Progenitor cell of endocrine pancreas (in vitro differentiated cells): ENCODE results near the gene METTL3. TPM values are rescaled to one million over a fixed set of nuclear protein-coding genes. Genes with fewer than 3 reads are reported as not detected.

Experiments
- DNase-seq: peaks from one replicate; pipeline ENCODE4 v3.0.0; 2021; ENCODE audit warnings: low spot score; ENCODE audit not compliant: unreplicated experiment
- H3K27ac Mint-ChIP-seq: 2 replicates; pipeline ENCODE4 v1.8.0; 2021; ENCODE audit warnings: mild to moderate bottlenecking, moderate library complexity, mixed read lengths
- H3K27me3 Mint-ChIP-seq: 2 replicates; pipeline ENCODE4 v1.8.0; 2021; ENCODE audit warnings: mixed read lengths
- H3K36me3 Mint-ChIP-seq: 2 replicates; pipeline ENCODE4 v1.8.0; 2022; ENCODE audit warnings: mixed read lengths; ENCODE audit not compliant: insufficient read depth
- H3K4me1 Mint-ChIP-seq: 2 replicates; pipeline ENCODE4 v1.8.0; 2021; ENCODE audit warnings: low read depth, mixed read lengths
- H3K4me3 Mint-ChIP-seq: 2 replicates; pipeline ENCODE4 v1.8.0; 2021; ENCODE audit warnings: low read depth, mild to moderate bottlenecking, moderate library complexity, mixed read lengths
- H3K9me3 Mint-ChIP-seq: 2 replicates; pipeline ENCODE4 v1.8.0; 2021; ENCODE audit warnings: low read depth, mixed read lengths
- total RNA-seq: library from RNA; stranded (reverse); gene quantifications from 2 replicates; pipeline ENCODE4 v1.2.1, GENCODE V29; 2021
- TF ChIP-seq, protein P1 (sequence below): fragments of 200-600 bp; sonication (generic); IDR thresholded peaks from one replicate; pipeline ENCODE4 v1.5.0; 2021; ENCODE audit warnings: antibody characterized with exemption, mild to moderate bottlenecking; ENCODE audit not compliant: unreplicated experiment

METTL3 gene
- total RNA-seq, 1 donor from 2014 or later, result 82.7 TPM

DNA sequence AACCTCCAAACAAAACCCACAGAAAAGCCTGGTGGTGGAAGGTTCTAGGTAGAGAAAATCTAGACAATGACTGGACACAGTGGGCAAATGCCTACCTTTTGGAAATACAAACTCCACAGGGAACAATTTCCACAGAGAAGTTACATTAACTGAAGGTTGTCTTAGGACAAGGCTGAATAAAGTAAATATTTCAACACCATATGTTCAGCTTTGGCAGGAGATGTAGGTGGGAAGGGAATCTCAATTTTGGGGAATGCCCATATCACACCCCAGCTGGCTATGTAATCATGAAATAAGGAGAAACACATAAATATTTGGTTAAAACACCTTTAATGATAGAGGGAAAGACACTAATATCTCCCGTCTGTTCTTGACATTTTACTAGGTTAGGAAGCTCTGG is 9.6 kb upstream of the METTL3 start:
- Mint-ChIP-seq H3K27ac (peak overlapping the region; percentile 63), H3K4me1 (peaks cover 34% of the 10 kb centered on the region), H3K9me3 (no peaks in the 10 kb centered on the region), H3K4me3 (no peak overlapping the region), H3K27me3 (no peaks in the 10 kb centered on the region), H3K36me3 (peaks cover 24% of the 10 kb centered on the region)
- TF ChIP-seq, protein P1, sequence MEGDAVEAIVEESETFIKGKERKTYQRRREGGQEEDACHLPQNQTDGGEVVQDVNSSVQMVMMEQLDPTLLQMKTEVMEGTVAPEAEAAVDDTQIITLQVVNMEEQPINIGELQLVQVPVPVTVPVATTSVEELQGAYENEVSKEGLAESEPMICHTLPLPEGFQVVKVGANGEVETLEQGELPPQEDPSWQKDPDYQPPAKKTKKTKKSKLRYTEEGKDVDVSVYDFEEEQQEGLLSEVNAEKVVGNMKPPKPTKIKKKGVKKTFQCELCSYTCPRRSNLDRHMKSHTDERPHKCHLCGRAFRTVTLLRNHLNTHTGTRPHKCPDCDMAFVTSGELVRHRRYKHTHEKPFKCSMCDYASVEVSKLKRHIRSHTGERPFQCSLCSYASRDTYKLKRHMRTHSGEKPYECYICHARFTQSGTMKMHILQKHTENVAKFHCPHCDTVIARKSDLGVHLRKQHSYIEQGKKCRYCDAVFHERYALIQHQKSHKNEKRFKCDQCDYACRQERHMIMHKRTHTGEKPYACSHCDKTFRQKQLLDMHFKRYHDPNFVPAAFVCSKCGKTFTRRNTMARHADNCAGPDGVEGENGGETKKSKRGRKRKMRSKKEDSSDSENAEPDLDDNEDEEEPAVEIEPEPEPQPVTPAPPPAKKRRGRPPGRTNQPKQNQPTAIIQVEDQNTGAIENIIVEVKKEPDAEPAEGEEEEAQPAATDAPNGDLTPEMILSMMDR, result no peak
- no peak for DNase-seq

DNA sequence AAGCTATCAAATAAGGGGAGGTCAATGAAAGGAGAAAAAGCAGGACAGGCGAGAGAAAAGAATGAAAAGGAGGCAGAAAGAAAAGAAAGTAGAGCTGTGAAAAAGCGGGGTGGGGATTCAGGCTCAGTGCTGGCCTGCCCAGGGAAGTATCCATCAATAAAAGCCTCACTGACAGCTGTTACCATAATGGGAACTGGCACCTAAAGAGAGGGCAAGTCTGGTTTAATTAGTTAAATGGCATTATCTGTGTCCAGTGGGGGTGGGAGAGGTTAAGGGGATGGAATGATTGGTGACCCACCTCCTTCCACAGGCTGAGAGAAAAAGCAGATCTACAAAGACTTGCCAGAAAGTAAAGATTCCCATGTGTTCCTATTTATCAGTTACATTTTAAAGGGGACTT is 7.6 kb upstream of the METTL3 start:
- H3K9me3 Mint-ChIP-seq, result no peaks in the 10 kb centered on the region
- H3K27ac Mint-ChIP-seq, result peak overlapping the region; percentile 30
- H3K4me3 Mint-ChIP-seq, result no peak overlapping the region
- DNase-seq, result no peak
- TF ChIP-seq, protein P1, result no peak
- peaks cover 17% of the 10 kb centered on the region for H3K36me3 Mint-ChIP-seq
- H3K4me1 Mint-ChIP-seq, result peaks cover 34% of the 10 kb centered on the region
- no peaks in the 10 kb centered on the region for H3K27me3 Mint-ChIP-seq

DNA sequence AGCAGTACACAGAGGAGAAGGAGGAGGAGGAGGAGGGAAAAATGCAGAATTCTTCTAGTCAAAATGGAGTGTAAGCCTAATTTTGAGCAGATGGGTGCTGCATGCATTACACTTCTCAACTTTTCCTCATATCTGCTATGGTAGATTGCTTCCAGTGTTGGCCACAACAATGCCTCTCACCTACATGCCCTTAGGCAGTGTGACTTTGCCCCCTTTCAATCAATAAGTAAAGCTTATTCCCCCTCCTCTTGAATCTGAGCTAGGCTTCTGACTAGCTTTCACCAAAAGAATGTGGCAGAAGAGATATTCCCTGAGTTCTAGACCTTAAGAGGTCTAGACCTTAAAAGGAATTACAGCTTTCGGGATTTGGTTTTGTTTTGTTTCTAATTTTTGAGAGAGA is 3.2 kb upstream of the METTL3 start:
- Mint-ChIP-seq H3K36me3 (no peaks in the 10 kb centered on the region), H3K4me1 (peaks cover 30% of the 10 kb centered on the region), H3K27me3 (no peaks in the 10 kb centered on the region), H3K9me3 (no peaks in the 10 kb centered on the region), H3K27ac (peak overlapping the region; percentile 71), H3K4me3 (no peak overlapping the region)
- no peak for DNase-seq
- TF ChIP-seq, protein P1, result no peak

DNA sequence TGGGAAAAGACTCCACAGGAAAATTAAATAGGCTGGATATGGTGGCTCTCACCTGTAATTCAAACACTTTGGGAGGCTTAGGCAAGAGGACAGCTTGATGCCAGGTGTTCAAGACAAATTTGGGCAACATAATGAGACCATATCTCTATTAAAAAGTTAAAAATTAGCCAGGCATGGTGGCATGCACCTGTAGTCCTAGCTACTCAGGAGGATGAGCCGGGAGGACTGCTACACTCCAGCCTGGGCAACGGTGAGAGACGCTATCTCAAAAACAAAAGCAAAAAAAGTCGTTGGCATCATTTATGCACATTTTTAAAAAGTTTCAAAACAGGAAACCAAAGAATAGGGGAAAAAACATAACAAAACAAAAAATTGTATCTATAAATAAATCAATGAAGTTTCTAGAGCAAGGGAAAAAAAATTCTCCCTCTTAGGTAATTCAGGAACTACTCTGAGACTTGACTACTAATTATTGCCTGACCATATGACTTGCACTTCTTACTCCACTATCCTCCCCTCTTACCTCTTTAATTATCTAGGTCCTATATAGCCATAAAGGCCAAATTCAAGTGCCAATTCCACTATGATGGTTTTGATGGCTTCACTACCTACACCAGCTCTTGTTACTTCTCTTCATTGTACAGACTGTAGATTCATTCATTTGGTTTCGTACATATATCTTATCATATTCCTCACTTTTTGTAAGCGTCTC is 1.6 kb downstream of the METTL3 start:
- peaks cover 28% of the 10 kb centered on the region for H3K4me1 Mint-ChIP-seq
- TF ChIP-seq, protein P1, result no peak
- H3K27ac Mint-ChIP-seq, result peak overlapping the region; percentile 98
- H3K9me3 Mint-ChIP-seq, result no peaks in the 10 kb centered on the region
- no peaks in the 10 kb centered on the region for H3K27me3 Mint-ChIP-seq
- H3K4me3 Mint-ChIP-seq, result peak overlapping the region; percentile 98
- peaks cover 10% of the 10 kb centered on the region for H3K36me3 Mint-ChIP-seq
- no peak for DNase-seq

DNA sequence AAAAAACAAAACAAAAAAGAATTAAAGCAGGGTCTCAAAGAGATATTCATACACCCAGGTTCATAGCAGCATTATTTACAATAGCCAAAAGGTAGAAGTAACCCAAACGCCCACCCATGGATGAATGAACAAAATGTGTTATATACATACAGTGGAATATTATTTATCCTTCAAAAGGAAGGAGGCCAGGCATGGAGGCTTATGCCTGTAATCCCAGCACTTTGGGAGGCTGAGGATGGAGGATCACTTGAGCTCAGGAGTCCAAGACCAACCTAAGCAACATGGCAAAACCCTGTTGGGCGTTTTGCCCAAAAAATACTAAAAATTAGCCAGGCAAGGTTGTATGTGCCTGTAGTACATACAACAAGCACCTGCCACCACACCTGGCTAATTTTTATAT is 4.6 kb downstream of the METTL3 start:
- no peak for DNase-seq
- Mint-ChIP-seq H3K4me3 (no peak overlapping the region), H3K27ac (no peak overlapping the region), H3K27me3 (no peaks in the 10 kb centered on the region), H3K4me1 (peaks cover 13% of the 10 kb centered on the region), H3K36me3 (peaks cover 15% of the 10 kb centered on the region), H3K9me3 (no peaks in the 10 kb centered on the region)
- TF ChIP-seq, protein P1, result no peak
